GM23338 (cell line): ENCODE results near the gene UBE2F. TPM values are rescaled to one million over a fixed set of nuclear protein-coding genes. Genes with fewer than 3 reads are reported as not detected.

Source experiments
- ATAC-seq: fragments of 200-7000 bp; cut with Tn5 transposase; 3 replicates; pipeline ENCODE4 v1.9.1; 2020
- DNase-seq: peaks from one replicate; pipeline ENCODE4 v3.0.0-alpha.2; 2015; ENCODE audit warnings: low spot score
- H2AFZ ChIP-seq: fragments of 200-600 bp; sonication (generic); 2 replicates; pipeline ENCODE4 v1.8.0; 2016; ENCODE audit warnings: antibody characterized with exemption, mild to moderate bottlenecking, moderate library complexity
- H3F3A ChIP-seq: fragments of 200-600 bp; sonication (generic); replicated peaks from 2 replicates; pipeline ENCODE4 v1.8.0; 2017; ENCODE audit warnings: antibody characterized with exemption, mixed run types, low read depth
- H3K27ac ChIP-seq: fragments of 200-600 bp; sonication (generic); 2 replicates; pipeline ENCODE4 v1.6.1; 2016; ENCODE audit warnings: low read depth
- H3K27me3 ChIP-seq: fragments of 200-600 bp; sonication (generic); 2 replicates; pipeline ENCODE4 v1.8.0; 2016; ENCODE audit warnings: mild to moderate bottlenecking, mixed run types, moderate library complexity; ENCODE audit not compliant: insufficient read depth
- H3K36me3 ChIP-seq: fragments of 200-600 bp; sonication (generic); 2 replicates; pipeline ENCODE4 v1.8.0; 2016; ENCODE audit warnings: mild to moderate bottlenecking; ENCODE audit not compliant: insufficient read depth
- H3K4me1 ChIP-seq: fragments of 200-600 bp; sonication (generic); 2 replicates; pipeline ENCODE4 v1.8.0; 2016; ENCODE audit warnings: mild to moderate bottlenecking, moderate library complexity; ENCODE audit not compliant: insufficient read depth
- H3K4me2 ChIP-seq: fragments of 200-600 bp; sonication (generic); 2 replicates; pipeline ENCODE4 v1.7.1; 2017; ENCODE audit warnings: mixed run types
- H3K4me3 ChIP-seq: fragments of 200-600 bp; sonication (generic); 2 replicates; pipeline ENCODE4 v1.6.1; 2016; ENCODE audit warnings: mixed run types
- H3K79me2 ChIP-seq: fragments of 200-600 bp; sonication (generic); replicated peaks from 2 replicates; pipeline ENCODE4 v1.8.0; 2017; ENCODE audit warnings: mild to moderate bottlenecking; ENCODE audit not compliant: insufficient read depth
- H3K9me2 ChIP-seq: fragments of 200-600 bp; sonication (generic); 2 replicates; pipeline ENCODE4 v1.8.0; 2017; ENCODE audit not compliant: insufficient read depth
- H4K20me1 ChIP-seq: fragments of 200-600 bp; sonication (generic); replicated peaks from 2 replicates; pipeline ENCODE4 v1.8.0; 2017; ENCODE audit warnings: mild to moderate bottlenecking; ENCODE audit not compliant: insufficient read depth
- H3K27ac Mint-ChIP-seq: 2 replicates; pipeline ENCODE4 v1.8.0; 2020; ENCODE audit warnings: inconsistent platforms, mild to moderate bottlenecking, moderate library complexity, mixed read lengths
- H3K27me3 Mint-ChIP-seq: 3 replicates; pipeline ENCODE4 v1.8.0; 2022; ENCODE audit warnings: low read depth, mild to moderate bottlenecking, moderate library complexity, mixed read lengths, inconsistent platforms; ENCODE audit not compliant: insufficient read depth, poor library complexity
- H3K36me3 Mint-ChIP-seq: 3 replicates; pipeline ENCODE4 v1.8.0; 2021; ENCODE audit warnings: low read depth, mild to moderate bottlenecking, inconsistent platforms, moderate library complexity, mixed read lengths
- H3K4me1 Mint-ChIP-seq: 3 replicates; pipeline ENCODE4 v1.8.0; 2020; ENCODE audit warnings: mild to moderate bottlenecking, inconsistent platforms, mixed read lengths
- H3K4me3 Mint-ChIP-seq: 3 replicates; pipeline ENCODE4 v1.8.0; 2021; ENCODE audit warnings: moderate library complexity, mild to moderate bottlenecking, inconsistent platforms, mixed read lengths
- H3K9me3 Mint-ChIP-seq: 3 replicates; pipeline ENCODE4 v1.8.0; 2020; ENCODE audit warnings: moderate library complexity, mild to moderate bottlenecking, inconsistent platforms, mixed read lengths
- ETS1 ChIP-seq: IDR thresholded peaks from 2 replicates; pipeline ENCODE4 v1.6.1; 2016; ENCODE audit warnings: antibody characterized with exemption
- EZH2 ChIP-seq: fragments of 200-600 bp; sonication (generic); IDR thresholded peaks from one replicate; pipeline ENCODE4 v1.8.0; 2017; ENCODE audit warnings: antibody characterized with exemption, mild to moderate bottlenecking, low read depth; ENCODE audit not compliant: unreplicated experiment
- EZH2phosphoT487 ChIP-seq: fragments of 200-600 bp; sonication (generic); IDR thresholded peaks from one replicate; pipeline ENCODE4 v1.8.1; 2018; ENCODE audit warnings: antibody characterized with exemption; ENCODE audit not compliant: unreplicated experiment
- JUNB ChIP-seq: IDR thresholded peaks from one replicate; pipeline ENCODE4 v1.6.1; 2016; ENCODE audit warnings: antibody characterized with exemption; ENCODE audit not compliant: unreplicated experiment
- POLR2AphosphoS5 ChIP-seq: IDR thresholded peaks from 2 replicates; pipeline ENCODE4 v1.6.1; 2016; ENCODE audit warnings: antibody characterized with exemption, low read depth
- STAT1 ChIP-seq: IDR thresholded peaks from one replicate; pipeline ENCODE4 v1.6.1; 2016; ENCODE audit warnings: antibody characterized with exemption; ENCODE audit not compliant: unreplicated experiment
- ZNF114 ChIP-seq: fragments of 250-450 bp; sonication (Bioruptor Pico); IDR thresholded peaks from 2 replicates; pipeline ENCODE4 v1.5.0; 2020; ENCODE audit warnings: mild to moderate bottlenecking, moderate library complexity
- polyA plus RNA-seq: library from polyadenylated mRNA; unstranded; fragments of >200 nt; fragmentation: Nextera tagmentation; extraction: Ambion mirVana; gene quantifications from 2 replicates; pipeline ENCODE4 v1.2.1, GENCODE V29; 2016
- total RNA-seq: library from RNA; depleted of rRNA; stranded (reverse); fragments of >200 nt; shearing (Covaris generic); gene quantifications from 2 replicates; pipeline ENCODE4 v1.2.3, GENCODE V29; 2014
- TF ChIP-seq, protein P1 (sequence below): fragments of 250-450 bp; sonication (Bioruptor Pico); IDR thresholded peaks from 2 replicates; pipeline ENCODE4 v1.5.0; 2020; ENCODE audit warnings: mild to moderate bottlenecking, moderate library complexity

The UBE2F gene
- total and polyA plus RNA-seq, 2 experiments from 2014 or later = 98.2 to 106 TPM

GRCh38 chr2:238042849-238043584 lies 76.2 kb downstream of the UBE2F start (continued):
- TF ChIP-seq, protein P1, sequence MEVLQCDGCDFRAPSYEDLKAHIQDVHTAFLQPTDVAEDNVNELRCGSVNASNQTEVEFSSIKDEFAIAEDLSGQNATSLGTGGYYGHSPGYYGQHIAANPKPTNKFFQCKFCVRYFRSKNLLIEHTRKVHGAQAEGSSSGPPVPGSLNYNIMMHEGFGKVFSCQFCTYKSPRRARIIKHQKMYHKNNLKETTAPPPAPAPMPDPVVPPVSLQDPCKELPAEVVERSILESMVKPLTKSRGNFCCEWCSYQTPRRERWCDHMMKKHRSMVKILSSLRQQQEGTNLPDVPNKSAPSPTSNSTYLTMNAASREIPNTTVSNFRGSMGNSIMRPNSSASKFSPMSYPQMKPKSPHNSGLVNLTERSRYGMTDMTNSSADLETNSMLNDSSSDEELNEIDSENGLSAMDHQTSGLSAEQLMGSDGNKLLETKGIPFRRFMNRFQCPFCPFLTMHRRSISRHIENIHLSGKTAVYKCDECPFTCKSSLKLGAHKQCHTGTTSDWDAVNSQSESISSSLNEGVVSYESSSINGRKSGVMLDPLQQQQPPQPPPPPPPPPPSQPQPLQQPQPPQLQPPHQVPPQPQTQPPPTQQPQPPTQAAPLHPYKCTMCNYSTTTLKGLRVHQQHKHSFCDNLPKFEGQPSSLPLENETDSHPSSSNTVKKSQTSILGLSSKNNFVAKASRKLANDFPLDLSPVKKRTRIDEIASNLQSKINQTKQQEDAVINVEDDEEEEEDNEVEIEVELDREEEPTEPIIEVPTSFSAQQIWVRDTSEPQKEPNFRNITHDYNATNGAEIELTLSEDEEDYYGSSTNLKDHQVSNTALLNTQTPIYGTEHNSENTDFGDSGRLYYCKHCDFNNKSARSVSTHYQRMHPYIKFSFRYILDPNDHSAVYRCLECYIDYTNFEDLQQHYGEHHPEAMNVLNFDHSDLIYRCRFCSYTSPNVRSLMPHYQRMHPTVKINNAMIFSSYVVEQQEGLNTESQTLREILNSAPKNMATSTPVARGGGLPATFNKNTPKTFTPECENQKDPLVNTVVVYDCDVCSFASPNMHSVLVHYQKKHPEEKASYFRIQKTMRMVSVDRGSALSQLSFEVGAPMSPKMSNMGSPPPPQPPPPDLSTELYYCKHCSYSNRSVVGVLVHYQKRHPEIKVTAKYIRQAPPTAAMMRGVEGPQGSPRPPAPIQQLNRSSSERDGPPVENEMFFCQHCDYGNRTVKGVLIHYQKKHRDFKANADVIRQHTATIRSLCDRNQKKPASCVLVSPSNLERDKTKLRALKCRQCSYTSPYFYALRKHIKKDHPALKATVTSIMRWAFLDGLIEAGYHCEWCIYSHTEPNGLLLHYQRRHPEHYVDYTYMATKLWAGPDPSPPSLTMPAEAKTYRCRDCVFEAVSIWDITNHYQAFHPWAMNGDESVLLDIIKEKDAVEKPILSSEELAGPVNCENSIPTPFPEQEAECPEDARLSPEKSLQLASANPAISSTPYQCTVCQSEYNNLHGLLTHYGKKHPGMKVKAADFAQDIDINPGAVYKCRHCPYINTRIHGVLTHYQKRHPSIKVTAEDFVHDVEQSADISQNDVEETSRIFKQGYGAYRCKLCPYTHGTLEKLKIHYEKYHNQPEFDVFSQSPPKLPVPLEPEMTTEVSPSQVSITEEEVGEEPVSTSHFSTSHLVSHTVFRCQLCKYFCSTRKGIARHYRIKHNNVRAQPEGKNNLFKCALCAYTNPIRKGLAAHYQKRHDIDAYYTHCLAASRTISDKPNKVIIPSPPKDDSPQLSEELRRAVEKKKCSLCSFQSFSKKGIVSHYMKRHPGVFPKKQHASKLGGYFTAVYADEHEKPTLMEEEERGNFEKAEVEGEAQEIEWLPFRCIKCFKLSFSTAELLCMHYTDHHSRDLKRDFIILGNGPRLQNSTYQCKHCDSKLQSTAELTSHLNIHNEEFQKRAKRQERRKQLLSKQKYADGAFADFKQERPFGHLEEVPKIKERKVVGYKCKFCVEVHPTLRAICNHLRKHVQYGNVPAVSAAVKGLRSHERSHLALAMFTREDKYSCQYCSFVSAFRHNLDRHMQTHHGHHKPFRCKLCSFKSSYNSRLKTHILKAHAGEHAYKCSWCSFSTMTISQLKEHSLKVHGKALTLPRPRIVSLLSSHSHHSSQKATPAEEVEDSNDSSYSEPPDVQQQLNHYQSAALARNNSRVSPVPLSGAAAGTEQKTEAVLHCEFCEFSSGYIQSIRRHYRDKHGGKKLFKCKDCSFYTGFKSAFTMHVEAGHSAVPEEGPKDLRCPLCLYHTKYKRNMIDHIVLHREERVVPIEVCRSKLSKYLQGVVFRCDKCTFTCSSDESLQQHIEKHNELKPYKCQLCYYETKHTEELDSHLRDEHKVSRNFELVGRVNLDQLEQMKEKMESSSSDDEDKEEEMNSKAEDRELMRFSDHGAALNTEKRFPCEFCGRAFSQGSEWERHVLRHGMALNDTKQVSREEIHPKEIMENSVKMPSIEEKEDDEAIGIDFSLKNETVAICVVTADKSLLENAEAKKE (CRISPR knock-in tag) = no peak
- TF ChIP-seq JUNB = no peak
- no peak for TF ChIP-seq ZNF114 (CRISPR knock-in tag)
- TF ChIP-seq EZH2phosphoT487 = no peak
- no peak for TF ChIP-seq ETS1
- TF ChIP-seq STAT1 = no peak

- no peak for DNase-seq
- Mint-ChIP-seq H3K36me3 (peaks cover 38% of the 10 kb centered on the region; the same call in 2 of the 3 replicates), H3K27ac (no peak overlapping the region), H3K4me3 (no peak overlapping the region), H3K9me3 (peaks cover 18% of the 10 kb centered on the region; the same call in 2 of the 3 replicates), H3K4me1 (no peaks in the 10 kb centered on the region), H3K27me3 (no peaks in the 10 kb centered on the region)
- no peaks in the 10 kb centered on the region for H3K79me2 ChIP-seq
- no peaks in the 10 kb centered on the region for H3K27me3 ChIP-seq
- no peak overlapping the region for H2AFZ ChIP-seq
- H4K20me1 ChIP-seq = no peaks in the 10 kb centered on the region
- H3K9me2 ChIP-seq = no peaks in the 10 kb centered on the region
- no peak overlapping the region for H3K27ac ChIP-seq
- no peaks in the 10 kb centered on the region for H3K4me1 ChIP-seq
- H3K36me3 ChIP-seq = peaks cover 8% of the 10 kb centered on the region; the same call in 1 of the 2 replicates
- no peak overlapping the region for H3K4me3 ChIP-seq
- no peak overlapping the region for H3K4me2 ChIP-seq
- H3F3A ChIP-seq = no peaks in the 10 kb centered on the region
- no peak for ATAC-seq
- no peak for TF ChIP-seq JUNB
- no peak for TF ChIP-seq EZH2
- TF ChIP-seq POLR2AphosphoS5 = no peak
- no peak for TF ChIP-seq STAT1
- TF ChIP-seq, protein P1 (CRISPR knock-in tag) = no peak
Measured at GRCh38 chr2:238043851-238044250, 77.0 kb downstream of the UBE2F start.
